ENCODE results near the gene GNPTG. TPM values are rescaled to one million over a fixed set of nuclear protein-coding genes. Genes with fewer than 3 reads are reported as not detected.
A peak's percentile ranks its signal among the peaks of the same experiment; 100 is the strongest.

GNPTG gene
- total RNA-seq, 2 experiments from 2014 or later: 27.6 to 32.0 TPM

DNA sequence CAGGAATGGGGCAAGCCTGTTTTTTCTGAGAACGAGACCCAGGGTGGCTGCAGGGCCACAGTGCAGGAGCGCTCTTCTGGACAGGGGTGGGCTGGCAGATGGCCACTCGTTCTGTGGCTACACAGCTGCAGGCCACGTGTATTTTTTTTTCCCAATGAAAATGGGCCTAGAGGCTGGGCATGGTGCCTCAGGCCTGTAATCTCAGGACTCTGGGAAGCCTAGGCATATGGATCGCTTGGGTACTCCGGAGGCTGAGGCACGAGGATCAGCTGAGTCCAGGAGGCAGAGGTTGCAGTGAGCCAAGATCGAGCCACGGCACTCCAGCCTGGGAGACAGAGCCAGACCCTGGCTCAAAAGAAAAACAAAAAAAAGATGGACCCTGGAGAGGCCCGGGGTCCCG is 56.0 kb downstream of the GNPTG start:
- Histone ChIP-seq H3K27ac (ENCODE audit: low read depth in 1 of 2, low read length in 2 of 2) (no peak overlapping the region), H3K4me1 (ENCODE audit: insufficient read depth, low read length) (peaks cover 19% of the 10 kb centered on the region), H3K4me3 (ENCODE audit: low read length) (peak overlapping the region; percentile 51), H3K9me3 (ENCODE audit: control insufficient read depth in 1 of 2, insufficient read depth in 1 of 2, low read length in 2 of 2) (no peaks in the 10 kb centered on the region), H3K36me3 (ENCODE audit: insufficient read depth, low read length) (peaks cover 37% of the 10 kb centered on the region), H3K27me3 (ENCODE audit: control insufficient read depth in 1 of 2, insufficient read depth in 2 of 2, low read length in 2 of 2) (no peaks in the 10 kb centered on the region)
- peaks cover 33% of the 10 kb centered on the region for H3K4me1 Mint-ChIP-seq (ENCODE audit: low read depth)
- no peak for ATAC-seq (ENCODE audit: poor library complexity)
- intact Hi-C loops (cut with DNase I, micrococcal nuclease): loop anchor here in 1 of 2 experiments (5.0 kb wide), 1 partner anchor 85 kb away; the partner anchor contains the start of gene TELO2
- peaks cover 44% of the 10 kb centered on the region for H3K36me3 Mint-ChIP-seq (ENCODE audit: low read depth)
- ChIA-PET CTCF (interaction anchor here (2.2 kb wide), 1 partner anchor 44 kb away, joined by 8 read pairs; no protein-coding TSS in a partner anchor), POLR2A (interaction anchor here (1.0 to 2.0 kb wide), 8 partner anchors 13 to 687 kb away, joined by 3 to 23 read pairs (median 4); partner anchors contain the start of genes ANTKMT, MAPK8IP3, NUBP2 and SPSB3)
- H3K27ac Mint-ChIP-seq: peak overlapping the region; percentile 71
- H3K27me3 Mint-ChIP-seq: no peaks in the 10 kb centered on the region
- TF ChIP-seq, protein P1, sequence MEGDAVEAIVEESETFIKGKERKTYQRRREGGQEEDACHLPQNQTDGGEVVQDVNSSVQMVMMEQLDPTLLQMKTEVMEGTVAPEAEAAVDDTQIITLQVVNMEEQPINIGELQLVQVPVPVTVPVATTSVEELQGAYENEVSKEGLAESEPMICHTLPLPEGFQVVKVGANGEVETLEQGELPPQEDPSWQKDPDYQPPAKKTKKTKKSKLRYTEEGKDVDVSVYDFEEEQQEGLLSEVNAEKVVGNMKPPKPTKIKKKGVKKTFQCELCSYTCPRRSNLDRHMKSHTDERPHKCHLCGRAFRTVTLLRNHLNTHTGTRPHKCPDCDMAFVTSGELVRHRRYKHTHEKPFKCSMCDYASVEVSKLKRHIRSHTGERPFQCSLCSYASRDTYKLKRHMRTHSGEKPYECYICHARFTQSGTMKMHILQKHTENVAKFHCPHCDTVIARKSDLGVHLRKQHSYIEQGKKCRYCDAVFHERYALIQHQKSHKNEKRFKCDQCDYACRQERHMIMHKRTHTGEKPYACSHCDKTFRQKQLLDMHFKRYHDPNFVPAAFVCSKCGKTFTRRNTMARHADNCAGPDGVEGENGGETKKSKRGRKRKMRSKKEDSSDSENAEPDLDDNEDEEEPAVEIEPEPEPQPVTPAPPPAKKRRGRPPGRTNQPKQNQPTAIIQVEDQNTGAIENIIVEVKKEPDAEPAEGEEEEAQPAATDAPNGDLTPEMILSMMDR (IDR thresholded peaks at IDR 0.05): no peak
- H3K4me3 Mint-ChIP-seq: peak overlapping the region; percentile 68
- H3K9me3 Mint-ChIP-seq: no peaks in the 10 kb centered on the region
- DNase-seq: no peak

DNA sequence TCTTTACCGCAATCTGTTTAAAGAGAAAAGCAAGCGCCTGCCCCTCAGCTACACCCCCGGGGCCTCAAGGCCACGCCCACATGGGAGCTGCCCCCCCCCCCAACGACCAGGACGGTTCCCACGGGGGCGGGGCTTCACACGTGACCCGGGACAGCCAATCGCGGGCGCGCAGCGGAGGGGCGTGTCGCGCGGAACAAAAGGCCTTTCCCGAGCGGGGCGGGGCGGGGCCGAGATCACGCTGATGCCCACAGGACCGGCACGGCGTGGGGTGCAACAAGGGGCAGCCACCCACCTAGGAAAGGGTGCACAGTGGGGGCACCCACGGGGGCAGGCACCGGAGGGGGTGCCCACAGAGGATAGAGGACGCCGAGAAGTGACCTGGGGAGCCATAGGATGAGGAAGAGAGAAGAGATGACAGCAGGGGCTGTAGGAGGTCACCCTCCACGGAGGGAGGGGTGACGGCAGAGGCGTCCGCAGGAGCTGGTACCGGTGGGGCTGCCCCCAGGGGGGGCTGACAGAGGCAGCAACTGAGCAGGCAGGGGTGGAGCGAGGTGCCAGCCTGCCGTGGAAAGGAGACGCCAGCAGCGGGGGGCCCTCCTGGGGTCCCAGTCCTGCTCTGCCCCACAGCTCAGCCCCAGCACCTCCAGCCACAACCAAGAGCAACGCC is 56.6 kb downstream of the GNPTG start:
- POLR2A ChIA-PET: interaction anchor here (1.0 to 2.0 kb wide), 8 partner anchors 13 to 687 kb away, joined by 3 to 23 read pairs (median 4); partner anchors contain the start of genes ANTKMT, MAPK8IP3, NUBP2 and SPSB3

DNA sequence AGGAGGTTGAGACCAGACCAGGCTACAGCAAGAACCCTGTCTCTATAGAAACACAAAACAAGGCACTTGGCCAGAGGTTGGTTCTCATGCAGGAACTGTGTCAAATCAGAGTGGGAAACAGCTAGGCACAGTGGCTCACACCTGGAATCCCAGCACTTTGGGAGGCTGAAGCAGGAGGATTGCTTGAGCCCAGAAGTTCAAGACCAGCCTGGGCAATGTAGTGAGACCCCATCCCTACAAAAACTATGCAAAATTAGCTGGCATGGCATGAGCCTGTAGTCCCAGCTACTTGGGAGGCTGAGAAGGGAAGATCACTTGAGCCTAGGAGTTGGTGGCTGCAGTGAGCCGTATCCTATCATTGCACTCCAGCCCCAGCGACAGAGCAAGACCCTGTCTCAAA is 61.1 kb downstream of the GNPTG start:
- Mint-ChIP-seq H3K27me3 (no peaks in the 10 kb centered on the region), H3K27ac (peak overlapping the region; percentile 85), H3K4me3 (peak overlapping the region; percentile 87), H3K9me3 (no peaks in the 10 kb centered on the region), H3K4me1 (ENCODE audit: low read depth) (peaks cover 27% of the 10 kb centered on the region), H3K36me3 (ENCODE audit: low read depth) (peaks cover 27% of the 10 kb centered on the region)
- H3K4me3 ChIP-seq (ENCODE audit: low read length): no peak overlapping the region
- no peaks in the 10 kb centered on the region for H3K9me3 ChIP-seq (ENCODE audit: control insufficient read depth in 1 of 2, insufficient read depth in 1 of 2, low read length in 2 of 2)
- CTCF ChIA-PET: interaction anchor here (1.7 kb wide), 1 partner anchor 49 kb away, joined by 5 read pairs; no protein-coding TSS in a partner anchor
- no peak overlapping the region for H3K27ac ChIP-seq (ENCODE audit: low read depth in 1 of 2, low read length in 2 of 2)
- TF ChIP-seq, protein P1 (IDR thresholded peaks at IDR 0.05): no peak
- H3K36me3 ChIP-seq (ENCODE audit: insufficient read depth, low read length): peaks cover 12% of the 10 kb centered on the region
- peaks cover 32% of the 10 kb centered on the region for H3K4me1 ChIP-seq (ENCODE audit: insufficient read depth, low read length)
- POLR2A ChIA-PET: no interaction called here
- no peak for ATAC-seq (ENCODE audit: poor library complexity)
- H3K27me3 ChIP-seq (ENCODE audit: control insufficient read depth in 1 of 2, insufficient read depth in 2 of 2, low read length in 2 of 2): no peaks in the 10 kb centered on the region
- intact Hi-C loops (cut with DNase I, micrococcal nuclease): loop anchor here in 1 of 2 experiments (2.0 to 10.0 kb wide), 3 partner anchors 266 to 802 kb away; partner anchors contain the start of genes BRICD5, JPT2, PGP and WDR24
- DNase-seq: no peak

More for the DNA sequence above, 56.6 kb downstream of the GNPTG start:
- H3K4me3 Mint-ChIP-seq: peak overlapping the region; percentile 68
- Histone ChIP-seq H3K27ac (ENCODE audit: low read depth in 1 of 2, low read length in 2 of 2) (peak overlapping the region in 1 of 2 donors; percentile 29), H3K9me3 (ENCODE audit: control insufficient read depth in 1 of 2, insufficient read depth in 1 of 2, low read length in 2 of 2) (no peaks in the 10 kb centered on the region), H3K36me3 (ENCODE audit: insufficient read depth, low read length) (peaks cover 31% of the 10 kb centered on the region), H3K4me1 (ENCODE audit: insufficient read depth, low read length) (peaks cover 24% of the 10 kb centered on the region), H3K4me3 (ENCODE audit: low read length) (peak overlapping the region; percentile 51), H3K27me3 (ENCODE audit: control insufficient read depth in 1 of 2, insufficient read depth in 2 of 2, low read length in 2 of 2) (no peaks in the 10 kb centered on the region)
- peak overlapping the region; percentile 71 for H3K27ac Mint-ChIP-seq
- TF ChIP-seq, protein P1 (IDR thresholded peaks at IDR 0.05): no peak
- peaks cover 38% of the 10 kb centered on the region for H3K36me3 Mint-ChIP-seq (ENCODE audit: low read depth)
- peak; percentile 92 for ATAC-seq (ENCODE audit: poor library complexity)
- peak; percentile 89 to 99 (median 96) for DNase-seq
- no peaks in the 10 kb centered on the region for H3K9me3 Mint-ChIP-seq
- peaks cover 34% of the 10 kb centered on the region for H3K4me1 Mint-ChIP-seq (ENCODE audit: low read depth)
- no peaks in the 10 kb centered on the region for H3K27me3 Mint-ChIP-seq
- intact Hi-C loops (cut with DNase I, micrococcal nuclease): loop anchor here in 1 of 2 experiments (5.0 kb wide), 1 partner anchor 84 kb away; the partner anchor contains the start of gene TELO2
- CTCF ChIA-PET: interaction anchor here (2.2 kb wide), 1 partner anchor 45 kb away, joined by 8 read pairs; no protein-coding TSS in a partner anchor

Other genes starting within 250 kb of the GNPTG start
- 1 to 10 TPM; 5.7 to 6.3 TPM for gene CACNA1H, start 198.8 kb upstream of the GNPTG start, total RNA-seq
- gene TPSG1, start 126.7 kb upstream of the GNPTG start, total RNA-seq: not detected
- not detected for gene TPSB2, start 121.7 kb upstream of the GNPTG start, total RNA-seq
- under 1 TPM in 1 of 2 experiments, not detected in 1; 0.22 TPM for gene TPSAB1, start 111.2 kb upstream of the GNPTG start, total RNA-seq
- not detected for gene TPSD1, start 95.9 kb upstream of the GNPTG start, total RNA-seq
- gene UBE2I, start 42.3 kb upstream of the GNPTG start, total RNA-seq: 100 to 1,000 TPM; 247 to 252 TPM
- gene BAIAP3, start 18.3 kb upstream of the GNPTG start, total RNA-seq: 10 to 100 TPM; 19.6 to 21.5 TPM
- 10 to 100 TPM; 19.9 to 21.4 TPM for gene TSR3, start 53 bp upstream of the GNPTG start, total RNA-seq
- 10 to 100 TPM; 52.6 to 53.2 TPM for gene UNKL, start 62.8 kb downstream of the GNPTG start, total RNA-seq
- gene UQCC4, start 68.8 kb downstream of the GNPTG start, total RNA-seq: 1 to 10 TPM; 6.9 to 7.6 TPM
- under 1 TPM in 1 of 2 experiments, not detected in 1; 0.30 TPM for gene PERCC1, start 79.1 kb downstream of the GNPTG start, total RNA-seq
- 1 to 10 TPM; 2.9 to 3.0 TPM for gene CCDC154, start 92.6 kb downstream of the GNPTG start, total RNA-seq
- gene CLCN7, start 123.1 kb downstream of the GNPTG start, total RNA-seq: 10 to 100 TPM; 70.5 to 76.2 TPM
- not detected for gene PTX4, start 137.0 kb downstream of the GNPTG start, total RNA-seq
- gene TELO2, start 141.4 kb downstream of the GNPTG start, total RNA-seq: 10 to 100 TPM; 29.7 to 30.8 TPM
- gene TMEM204, start 181.7 kb downstream of the GNPTG start, total RNA-seq: 10 to 100 TPM; 20.5 to 22.1 TPM